IMR-90 (cell line): ENCODE results near the gene TARDBP. TPM values are rescaled to one million over a fixed set of nuclear protein-coding genes. Genes with fewer than 3 reads are reported as not detected.

Experiments
- ATAC-seq: fragments of 200-7000 bp; cut with Tn5 transposase; 2 replicates; pipeline ENCODE4 v1.9.1; 2020; ENCODE audit warnings: low read depth, mild to moderate bottlenecking, moderate library complexity
- BruUV-seq: library from RNA; stranded (reverse); fragments of 400-500 nt; replicated peaks from 2 replicates; lab custom pipeline; 2021; lab: Mats Ljungman, UMichigan
- CTCF ChIA-PET: fragments of 300-600 bp; formaldehyde crosslinking; extraction: SDS; loops from one replicate; lab custom pipeline; 2021; ENCODE audit warnings: antibody characterized with exemption; lab: Yijun Ruan, JAX
- POLR2A ChIA-PET: fragments of 300-600 bp; sonication (Branson Sonifier 250); formaldehyde crosslinking; loops from one replicate; lab custom pipeline; 2022; ENCODE audit warnings: antibody characterized with exemption; ENCODE audit not compliant: unreplicated experiment; lab: Charles Lee
- DNase-seq: peaks from one replicate; pipeline ENCODE4 v3.0.0; 2013
- H2AFZ ChIP-seq: replicated peaks from 2 replicates; pipeline ENCODE3; 2013; ENCODE audit warnings: low read length, mild to moderate bottlenecking; ENCODE audit not compliant: poor library complexity
- H2AK5ac ChIP-seq: 2 replicates; pipeline ENCODE4 v1.6.1; 2013; ENCODE audit warnings: low read depth, low read length, inconsistent platforms
- H2AK9ac ChIP-seq: replicated peaks from 2 replicates; pipeline ENCODE3; 2013; ENCODE audit warnings: mild to moderate bottlenecking, low read depth, low read length, moderate library complexity; ENCODE audit not compliant: poor library complexity
- H2BK120ac ChIP-seq: 2 replicates; pipeline ENCODE4 v1.6.1; 2013; ENCODE audit warnings: low read depth, low read length, inconsistent platforms
- H2BK15ac ChIP-seq: 3 replicates; pipeline ENCODE4 v1.6.1; 2013; ENCODE audit warnings: low read depth, low read length, inconsistent platforms
- H2BK20ac ChIP-seq: 2 replicates; pipeline ENCODE4 v1.6.1; 2013; ENCODE audit warnings: low read depth, mild to moderate bottlenecking, inconsistent platforms, low read length, moderate library complexity
- H2BK5ac ChIP-seq: 2 replicates; pipeline ENCODE4 v1.6.1; 2013; ENCODE audit warnings: mild to moderate bottlenecking, low read depth, low read length, inconsistent platforms; ENCODE audit not compliant: poor library complexity, severe bottlenecking
- H3K14ac ChIP-seq: replicated peaks from 2 replicates; pipeline ENCODE4 v1.6.1; 2013; ENCODE audit warnings: low read depth, low read length, inconsistent platforms
- H3K18ac ChIP-seq: 2 replicates; pipeline ENCODE4 v1.6.1; 2013; ENCODE audit warnings: low read depth, low read length, control low read depth
- H3K23ac ChIP-seq: 2 replicates; pipeline ENCODE4 v1.6.1; 2013; ENCODE audit warnings: low read depth, low read length, inconsistent platforms
- H3K27ac ChIP-seq: 2 replicates; pipeline ENCODE4 v1.5.1; 2013; ENCODE audit warnings: mild to moderate bottlenecking, control low read depth, low read length; ENCODE audit not compliant: insufficient read depth
- H3K27me3 ChIP-seq: 2 replicates; pipeline ENCODE4 v1.6.1; 2013; ENCODE audit warnings: low read length; ENCODE audit not compliant: control insufficient read depth, insufficient read depth
- H3K36me3 ChIP-seq: 2 replicates; pipeline ENCODE4 v1.6.1; 2013; ENCODE audit warnings: low read length, mixed read lengths; ENCODE audit not compliant: control insufficient read depth, insufficient read depth
- H3K4ac ChIP-seq: 2 replicates; pipeline ENCODE4 v1.6.1; 2013; ENCODE audit warnings: low read depth, low read length, inconsistent platforms
- H3K4me1 ChIP-seq: 2 replicates; pipeline ENCODE4 v1.6.1; 2013; ENCODE audit warnings: low read length, mixed read lengths; ENCODE audit not compliant: control insufficient read depth, insufficient read depth
- H3K4me2 ChIP-seq: 2 replicates; pipeline ENCODE4 v1.6.1; 2013; ENCODE audit warnings: low read depth, mild to moderate bottlenecking, control low read depth, low read length, moderate library complexity
- H3K4me3 ChIP-seq: 2 replicates; pipeline ENCODE4 v1.5.1; 2013; ENCODE audit warnings: low read depth, mild to moderate bottlenecking, control low read depth, low read length, moderate library complexity; ENCODE audit not compliant: insufficient read depth
- H3K56ac ChIP-seq: 2 replicates; pipeline ENCODE4 v1.6.1; 2013; ENCODE audit warnings: low read length, inconsistent platforms; ENCODE audit not compliant: insufficient read depth; ENCODE audit errors: extremely low read depth
- H3K79me1 ChIP-seq, 2 experiments: 2 replicates each; pipeline ENCODE4 v1.6.1; 2013; ENCODE audit warnings: low read length in 2 of 2, inconsistent platforms in 1 of 2, low read depth in 1 of 2
- H3K9ac ChIP-seq: 2 replicates; pipeline ENCODE4 v1.6.1; 2013; ENCODE audit warnings: low read depth, low read length, control low read depth
- H3K9me1 ChIP-seq: 2 replicates; pipeline ENCODE4 v1.6.1; 2013; ENCODE audit warnings: low read length, inconsistent platforms; ENCODE audit not compliant: insufficient read depth
- H3K9me3 ChIP-seq: 2 replicates; pipeline ENCODE4 v1.6.1; 2013; ENCODE audit warnings: low read length; ENCODE audit not compliant: control insufficient read depth, insufficient read depth
- H4K20me1 ChIP-seq: 2 replicates; pipeline ENCODE4 v1.6.1; 2013; ENCODE audit warnings: low read length, inconsistent platforms; ENCODE audit not compliant: insufficient read depth
- H4K5ac ChIP-seq: 2 replicates; pipeline ENCODE4 v1.6.1; 2013; ENCODE audit warnings: mild to moderate bottlenecking, low read depth, low read length, control low read depth
- H4K8ac ChIP-seq, 2 experiments: 2 replicates each; pipeline ENCODE4 v1.6.1; 2013; ENCODE audit warnings: low read depth in 2 of 2, low read length in 2 of 2, control low read depth in 1 of 2, inconsistent platforms in 1 of 2
- H4K91ac ChIP-seq: 2 replicates; pipeline ENCODE4 v1.6.1; 2013; ENCODE audit warnings: low read depth, low read length, inconsistent platforms; ENCODE audit not compliant: insufficient read depth
- CEBPB ChIP-seq: IDR thresholded peaks from 2 replicates; pipeline ENCODE4 v1.6.1; 2012; ENCODE audit warnings: low read depth, low read length, improper control_type of control experiment
- FOS ChIP-seq: fragments of 150-350 bp; IDR thresholded peaks from 2 replicates; pipeline ENCODE4 v1.6.1; 2016; ENCODE audit warnings: low read depth, low read length
- MAFK ChIP-seq: IDR thresholded peaks from 2 replicates; pipeline ENCODE4 v1.6.1; 2012; ENCODE audit warnings: low read depth, low read length, improper control_type of control experiment
- MAZ ChIP-seq: IDR thresholded peaks from 2 replicates; pipeline ENCODE4 v1.6.1; 2012; ENCODE audit warnings: low read depth, mild to moderate bottlenecking, low read length, improper control_type of control experiment, moderate library complexity, borderline replicate concordance
- NFE2L2 ChIP-seq: fragments of 150-350 bp; IDR thresholded peaks from 2 replicates; pipeline ENCODE4 v1.6.1; 2016; ENCODE audit warnings: low read depth, mild to moderate bottlenecking, low read length
- POLR2A ChIP-seq: IDR thresholded peaks from 2 replicates; pipeline ENCODE4 v1.6.1; 2012; ENCODE audit warnings: mild to moderate bottlenecking, low read depth, low read length
- RAD21 ChIP-seq: IDR thresholded peaks from 2 replicates; pipeline ENCODE4 v1.6.1; 2012; ENCODE audit warnings: low read length, improper control_type of control experiment
- RCOR1 ChIP-seq: IDR thresholded peaks from 2 replicates; pipeline ENCODE4 v1.6.1; 2012; ENCODE audit warnings: mild to moderate bottlenecking, low read length, improper control_type of control experiment; ENCODE audit not compliant: insufficient replicate concordance
- RFX5 ChIP-seq: IDR thresholded peaks from 2 replicates; pipeline ENCODE4 v1.8.0; 2012; ENCODE audit warnings: low read depth, mild to moderate bottlenecking, low read length, moderate library complexity
- SMC3 ChIP-seq: fragments of 150-350 bp; IDR thresholded peaks from 2 replicates; pipeline ENCODE4 v1.6.1; 2016; ENCODE audit warnings: low read depth, mild to moderate bottlenecking, antibody characterized with exemption, low read length, moderate library complexity
- WGBS, 2 experiments: methylation state at CpG; one replicate each; pipeline versions ENCODE4 v1.1.5 to v1.1.7; 2013; ENCODE audit warnings: missing lambda C conversion rate in 2 of 2; ENCODE audit not compliant: insufficient read length in 1 of 2; ENCODE audit errors: extremely low coverage in 2 of 2; 5-methylcytosine and 5-hydroxymethylcytosine counted together
- dilution Hi-C: fragments of 300-500 bp; cut with HindIII; formaldehyde crosslinking; loops from one replicate; pipeline ENCODE4 v1.14.3; 2018; ENCODE audit warnings: low sequenced_read_pairs; ENCODE audit not compliant: unreplicated experiment
- in situ Hi-C: fragments of 300-500 bp; cut with MboI; formaldehyde crosslinking; loops from 3 replicates; pipeline ENCODE4 v1.14.3; 2019; ENCODE audit warnings: low sequenced_read_pairs, inconsistent platforms, mixed read lengths
- intact Hi-C: fragments of 100-400 bp; cut with micrococcal nuclease; formaldehyde crosslinking; loops from 2 replicates; pipeline ENCODE4 v1.10.0; 2022
- polyA plus RNA-seq, 3 experiments: library from polyadenylated mRNA; depleted of rRNA; stranded (reverse); fragments of >200 nt; gene quantifications; 2 replicates each; pipeline ENCODE4 v1.2.3, GENCODE V29; 2012; ENCODE audit warnings: low replicate concordance in 1 of 3
- total RNA-seq: library from RNA; depleted of rRNA; stranded (reverse); fragments of >200 nt; gene quantifications from 2 replicates; pipeline ENCODE4 v1.2.3, GENCODE V29; 2012
- TF ChIP-seq, protein P1 (sequence below): conservative IDR thresholded peaks from 2 replicates; pipeline ENCODE4 v1.5.1; 2012; ENCODE audit warnings: mild to moderate bottlenecking, low read depth, low read length, improper control_type of control experiment
- TF ChIP-seq, protein P2 (sequence below): fragments of 150-350 bp; IDR thresholded peaks from 2 replicates; pipeline ENCODE4 v1.6.1; 2016; ENCODE audit warnings: low read depth, mild to moderate bottlenecking, low read length, moderate library complexity, borderline replicate concordance

Gene TARDBP
- total and polyA plus RNA-seq, 2 of the 4 experiments (the other 2 are of a cell fraction) = 36.7 to 161 TPM

DNA sequence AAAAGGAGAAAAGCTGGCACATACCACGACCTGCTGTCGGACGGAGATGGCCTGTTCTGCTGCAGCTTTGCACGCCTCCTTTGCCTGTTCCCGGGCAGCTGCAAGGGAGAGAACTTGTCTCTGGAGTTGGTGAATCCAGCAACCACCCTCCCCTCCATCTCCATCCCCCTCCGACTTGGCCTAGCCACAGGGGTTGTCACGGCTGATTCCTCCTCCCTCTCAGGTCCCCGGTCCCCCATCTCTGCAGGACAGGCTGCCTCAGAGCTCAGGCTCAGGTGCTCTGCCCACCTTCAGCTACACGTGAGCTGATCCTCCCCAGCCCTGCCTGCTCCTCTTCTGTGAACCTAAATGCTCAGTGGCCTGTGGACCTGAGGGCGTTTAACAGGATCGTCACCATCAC is 58.4 kb downstream of the TARDBP start:
- Histone ChIP-seq H2BK5ac (no peak overlapping the region), H4K91ac (no peak overlapping the region), H3K9me3 (no peaks in the 10 kb centered on the region), H2AFZ (no peak overlapping the region), H3K4ac (no peak overlapping the region), H3K23ac (no peak overlapping the region), H2BK15ac (no peak overlapping the region), H4K20me1 (no peaks in the 10 kb centered on the region), H4K5ac (no peak overlapping the region), H3K36me3 (peaks cover 70% of the 10 kb centered on the region), H4K8ac (no peak overlapping the region), H3K27me3 (no peaks in the 10 kb centered on the region), H3K9me1 (no peaks in the 10 kb centered on the region), H3K14ac (no peak overlapping the region), H2AK9ac (no peak overlapping the region), H3K4me3 (no peak overlapping the region), H3K18ac (no peak overlapping the region), H3K4me1 (no peaks in the 10 kb centered on the region), H3K56ac (no peak overlapping the region), H3K9ac (no peak overlapping the region), H2AK5ac (no peak overlapping the region), H2BK120ac (no peak overlapping the region), H3K79me1 (peaks cover 0 to 4% of the 10 kb centered on the region in 2 experiments; a peak in 1 of 4 replicates), H3K27ac (no peak overlapping the region), H3K4me2 (no peak overlapping the region), H2BK20ac (no peak overlapping the region)
- ChIA-PET POLR2A (interaction anchor here (0.6 kb wide), 2 partner anchors 9 to 1029 kb away, joined by 4 to 5 read pairs; no protein-coding TSS in a partner anchor), CTCF (interaction anchor here (1.2 kb wide), 1 partner anchor 34 kb away, joined by 3 read pairs; no protein-coding TSS in a partner anchor)
- DNase-seq (no peak), ATAC-seq (no peak)
- TF ChIP-seq FOS (no peak), MAZ (no peak), POLR2A (no peak), RAD21 (no peak), SMC3 (no peak), MAFK (no peak), CEBPB (no peak), RFX5 (no peak), NFE2L2 (no peak), RCOR1 (no peak)
- TF ChIP-seq, protein P1, sequence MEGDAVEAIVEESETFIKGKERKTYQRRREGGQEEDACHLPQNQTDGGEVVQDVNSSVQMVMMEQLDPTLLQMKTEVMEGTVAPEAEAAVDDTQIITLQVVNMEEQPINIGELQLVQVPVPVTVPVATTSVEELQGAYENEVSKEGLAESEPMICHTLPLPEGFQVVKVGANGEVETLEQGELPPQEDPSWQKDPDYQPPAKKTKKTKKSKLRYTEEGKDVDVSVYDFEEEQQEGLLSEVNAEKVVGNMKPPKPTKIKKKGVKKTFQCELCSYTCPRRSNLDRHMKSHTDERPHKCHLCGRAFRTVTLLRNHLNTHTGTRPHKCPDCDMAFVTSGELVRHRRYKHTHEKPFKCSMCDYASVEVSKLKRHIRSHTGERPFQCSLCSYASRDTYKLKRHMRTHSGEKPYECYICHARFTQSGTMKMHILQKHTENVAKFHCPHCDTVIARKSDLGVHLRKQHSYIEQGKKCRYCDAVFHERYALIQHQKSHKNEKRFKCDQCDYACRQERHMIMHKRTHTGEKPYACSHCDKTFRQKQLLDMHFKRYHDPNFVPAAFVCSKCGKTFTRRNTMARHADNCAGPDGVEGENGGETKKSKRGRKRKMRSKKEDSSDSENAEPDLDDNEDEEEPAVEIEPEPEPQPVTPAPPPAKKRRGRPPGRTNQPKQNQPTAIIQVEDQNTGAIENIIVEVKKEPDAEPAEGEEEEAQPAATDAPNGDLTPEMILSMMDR = no peak
- TF ChIP-seq, protein P2, sequence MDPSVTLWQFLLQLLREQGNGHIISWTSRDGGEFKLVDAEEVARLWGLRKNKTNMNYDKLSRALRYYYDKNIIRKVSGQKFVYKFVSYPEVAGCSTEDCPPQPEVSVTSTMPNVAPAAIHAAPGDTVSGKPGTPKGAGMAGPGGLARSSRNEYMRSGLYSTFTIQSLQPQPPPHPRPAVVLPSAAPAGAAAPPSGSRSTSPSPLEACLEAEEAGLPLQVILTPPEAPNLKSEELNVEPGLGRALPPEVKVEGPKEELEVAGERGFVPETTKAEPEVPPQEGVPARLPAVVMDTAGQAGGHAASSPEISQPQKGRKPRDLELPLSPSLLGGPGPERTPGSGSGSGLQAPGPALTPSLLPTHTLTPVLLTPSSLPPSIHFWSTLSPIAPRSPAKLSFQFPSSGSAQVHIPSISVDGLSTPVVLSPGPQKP = no peak
- no TSS peak for BruUV-seq
- in situ Hi-C loops = no loop called here
- intact Hi-C loops = no loop called here
- WGBS, 2 experiments = 95% methylated on average over 9 of the region's 11 CpGs; no CpG with 5 or more reads in 1 of the 2 experiments
- dilution Hi-C loops = no loop called here
